Neural crest cell (in vitro differentiated cells): Measurements from ENCODE around the gene MYO16. TPM values are rescaled to one million over a fixed set of nuclear protein-coding genes. Genes with fewer than 3 reads are reported as not detected.

ENCODE experiments used
- DNase-seq: peaks from one replicate; pipeline ENCODE4 v3.0.0; 2021; ENCODE audit warnings: low read depth, mixed read lengths, low spot score
- H3K27ac Mint-ChIP-seq: one replicate; pipeline ENCODE4 v1.8.0; 2021; ENCODE audit warnings: mild to moderate bottlenecking, mixed read lengths; ENCODE audit not compliant: unreplicated experiment
- H3K27me3 Mint-ChIP-seq: 2 replicates; pipeline ENCODE4 v1.8.0; 2021; ENCODE audit warnings: low read depth, mild to moderate bottlenecking, mixed read lengths
- H3K36me3 Mint-ChIP-seq: 2 replicates; pipeline ENCODE4 v1.8.0; 2021; ENCODE audit warnings: low read depth, mild to moderate bottlenecking, mixed read lengths
- H3K4me1 Mint-ChIP-seq: 2 replicates; pipeline ENCODE4 v1.8.0; 2021; ENCODE audit warnings: mixed read lengths
- H3K4me3 Mint-ChIP-seq: one replicate; pipeline ENCODE4 v1.8.0; 2021; ENCODE audit warnings: mild to moderate bottlenecking, mixed read lengths
- H3K9me3 Mint-ChIP-seq: 2 replicates; pipeline ENCODE4 v1.8.0; 2021; ENCODE audit warnings: mixed read lengths
- CTCF ChIP-seq: fragments of 200-600 bp; sonication (generic); conservative IDR thresholded peaks from 2 replicates; pipeline ENCODE4 v1.5.0; 2021; ENCODE audit warnings: antibody characterized with exemption, mild to moderate bottlenecking
- total RNA-seq: library from RNA; stranded (reverse); gene quantifications from 2 replicates; pipeline ENCODE4 v1.2.1, GENCODE V29; 2021

MYO16 gene
- total RNA-seq, 1 donor from 2014 or later = 3.3 TPM

GRCh38 chr13:109152941-109153340, 523.5 kb downstream of the MYO16 start:
- DNase-seq = no peak
- no peaks in the 10 kb centered on the region for H3K36me3 Mint-ChIP-seq
- no peak for TF ChIP-seq CTCF
- no peak overlapping the region for H3K27ac Mint-ChIP-seq
- H3K4me1 Mint-ChIP-seq = peaks cover 40% of the 10 kb centered on the region
- no peak overlapping the region for H3K4me3 Mint-ChIP-seq
- H3K9me3 Mint-ChIP-seq = no peaks in the 10 kb centered on the region
- H3K27me3 Mint-ChIP-seq = no peaks in the 10 kb centered on the region

- DNase-seq = no peak
- no peaks in the 10 kb centered on the region for H3K9me3 Mint-ChIP-seq
- no peaks in the 10 kb centered on the region for H3K36me3 Mint-ChIP-seq
- no peak overlapping the region for H3K27ac Mint-ChIP-seq
- H3K4me1 Mint-ChIP-seq = peaks cover 37% of the 10 kb centered on the region
- TF ChIP-seq CTCF = no peak
- H3K4me3 Mint-ChIP-seq = no peak overlapping the region
- no peaks in the 10 kb centered on the region for H3K27me3 Mint-ChIP-seq
Measured at GRCh38 chr13:109154146-109154545, 524.7 kb downstream of the MYO16 start.

GRCh38 chr13:109154546-109154945, 525.1 kb downstream of the MYO16 start:
- Mint-ChIP-seq H3K27ac (no peak overlapping the region), H3K27me3 (no peaks in the 10 kb centered on the region), H3K4me3 (no peak overlapping the region), H3K9me3 (no peaks in the 10 kb centered on the region), H3K36me3 (no peaks in the 10 kb centered on the region), H3K4me1 (peaks cover 39% of the 10 kb centered on the region)
- no peak for DNase-seq
- TF ChIP-seq CTCF = no peak

- no peak for TF ChIP-seq CTCF
- no peaks in the 10 kb centered on the region for H3K27me3 Mint-ChIP-seq
- no peaks in the 10 kb centered on the region for H3K9me3 Mint-ChIP-seq
- peaks cover 41% of the 10 kb centered on the region for H3K4me1 Mint-ChIP-seq
- H3K27ac Mint-ChIP-seq = no peak overlapping the region
- no peaks in the 10 kb centered on the region for H3K36me3 Mint-ChIP-seq
- no peak for DNase-seq
- H3K4me3 Mint-ChIP-seq = no peak overlapping the region
Measured at GRCh38 chr13:109154966-109155761, 525.8 kb downstream of the MYO16 start.

- Mint-ChIP-seq H3K9me3 (no peaks in the 10 kb centered on the region), H3K27me3 (no peaks in the 10 kb centered on the region), H3K36me3 (no peaks in the 10 kb centered on the region), H3K4me3 (no peak overlapping the region), H3K27ac (no peak overlapping the region), H3K4me1 (peaks cover 40% of the 10 kb centered on the region)
- no peak for DNase-seq
- no peak for TF ChIP-seq CTCF
Measured at GRCh38 chr13:109156181-109156935, 526.9 kb downstream of the MYO16 start.
